Effector memory CD8-positive, alpha-beta T cell (primary cell): Measurements from ENCODE around the gene ZIC4.

Experiments used
- ATAC-seq: fragments of 150-1000 bp; cut with Tn5 transposase; replicated peaks from 2 replicates; pipeline ENCODE4 v1.10.0; 2021; ENCODE audit warnings: mild to moderate bottlenecking, moderate library complexity
- DNase-seq, 3 experiments: peaks; one replicate each; pipeline ENCODE4 v3.0.0; 2021
- H3K27ac Mint-ChIP-seq, 2 donors: one replicate each; pipeline ENCODE4 v1.8.0; 2022; ENCODE audit warnings: mild to moderate bottlenecking in 2 of 2, mixed read lengths in 2 of 2, moderate library complexity in 2 of 2
- H3K27me3 Mint-ChIP-seq, 2 donors: one replicate each; pipeline ENCODE4 v1.8.0; 2022; ENCODE audit warnings: mixed read lengths in 2 of 2
- H3K36me3 Mint-ChIP-seq: one replicate; pipeline ENCODE4 v1.8.0; 2022; ENCODE audit warnings: mild to moderate bottlenecking, moderate library complexity, mixed read lengths; ENCODE audit not compliant: insufficient read depth
- H3K4me1 Mint-ChIP-seq, 2 donors: one replicate each; pipeline ENCODE4 v1.8.0; 2022; ENCODE audit warnings: low read depth in 2 of 2, mixed read lengths in 2 of 2
- H3K4me3 Mint-ChIP-seq, 2 donors: one replicate each; pipeline ENCODE4 v1.8.0; 2022; ENCODE audit warnings: mild to moderate bottlenecking in 2 of 2, mixed read lengths in 2 of 2, moderate library complexity in 2 of 2
- H3K9me3 Mint-ChIP-seq, 2 donors: one replicate each; pipeline ENCODE4 v1.8.0; 2022; ENCODE audit warnings: mixed read lengths in 2 of 2

The ZIC4 gene

DNA sequence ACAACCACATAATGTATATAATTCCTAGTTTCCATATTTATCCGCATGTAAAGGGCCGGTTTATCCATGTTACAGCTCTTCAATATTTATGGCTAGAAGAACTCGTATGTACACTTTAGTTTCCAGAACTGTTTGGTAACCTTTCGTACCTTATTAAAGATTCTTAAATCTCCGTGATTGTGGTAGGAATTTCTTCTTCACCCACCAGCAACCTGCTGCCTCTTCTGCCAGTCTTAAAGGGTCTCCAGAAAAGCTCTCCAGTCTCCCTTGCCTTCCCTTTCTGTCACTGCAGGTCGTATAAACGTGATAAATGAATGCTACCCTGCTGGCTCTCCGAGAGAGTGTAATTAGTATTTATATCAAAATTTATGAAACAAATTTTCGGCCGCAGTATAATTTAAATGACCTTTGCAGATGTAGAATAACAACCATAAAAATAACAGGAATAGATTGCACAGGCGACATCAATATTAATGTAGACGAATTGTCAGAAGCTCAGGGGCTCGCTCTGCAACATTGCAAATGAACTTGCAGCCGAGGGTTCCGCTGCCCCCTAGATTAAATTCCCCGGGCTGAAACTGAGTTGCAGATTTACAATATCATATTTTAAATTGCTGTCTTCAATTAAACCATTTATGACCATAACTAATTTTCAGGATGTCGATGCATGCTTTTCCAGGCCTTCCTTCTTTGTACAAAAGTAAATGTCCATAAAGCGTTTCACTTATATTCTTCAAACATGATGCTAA, 8.2 kb upstream of the ZIC4 start:
- ATAC-seq = no peak
- peak overlapping the region; percentile 9 to 25 for H3K4me3 Mint-ChIP-seq
- H3K27me3 Mint-ChIP-seq = peaks cover 67 to 80% of the 10 kb centered on the region in 2 donors
- H3K9me3 Mint-ChIP-seq = peaks cover 0 to 2% of the 10 kb centered on the region in 2 donors
- H3K27ac Mint-ChIP-seq = no peak overlapping the region
- DNase-seq = no peak
- H3K36me3 Mint-ChIP-seq = no peaks in the 10 kb centered on the region
- peaks cover 5 to 12% of the 10 kb centered on the region in 2 donors for H3K4me1 Mint-ChIP-seq

DNA sequence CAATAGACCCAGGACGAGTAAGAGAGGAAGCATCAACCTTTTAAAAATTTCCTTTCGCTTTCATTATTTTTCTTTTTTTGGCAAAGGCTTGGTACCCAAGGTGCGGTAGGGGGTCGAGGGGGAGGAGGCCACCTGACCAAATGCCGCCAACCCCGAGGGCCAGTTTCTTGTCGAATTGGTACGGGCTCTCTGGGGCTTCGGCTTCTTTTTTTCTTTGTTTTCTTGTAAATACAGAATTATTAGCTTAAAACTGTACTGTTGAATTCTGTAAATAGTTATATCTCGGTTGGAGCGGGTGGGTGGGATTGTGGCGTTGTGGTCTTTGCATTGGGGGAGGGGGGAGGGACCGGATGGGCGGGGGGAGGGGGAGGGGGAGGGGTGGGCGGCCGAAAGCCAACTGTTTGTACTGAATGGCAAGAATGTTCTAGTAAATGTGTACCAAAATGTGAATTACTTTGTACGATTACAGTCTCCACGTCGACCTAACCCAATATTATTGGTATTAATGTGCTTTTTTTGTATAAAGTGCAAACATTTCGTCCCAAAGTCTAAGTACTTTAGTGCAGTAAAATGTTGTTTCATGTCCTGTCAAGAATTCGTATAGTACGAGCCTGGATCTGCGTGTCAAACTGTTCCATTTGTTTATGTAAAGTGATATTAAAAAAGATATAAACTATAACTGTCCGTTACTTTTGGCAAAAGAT, 7.5 kb upstream of the ZIC4 start:
- H3K36me3 Mint-ChIP-seq = peaks cover 2% of the 10 kb centered on the region
- no peak overlapping the region for H3K27ac Mint-ChIP-seq
- peak overlapping the region; percentile 58 to 63 for H3K4me3 Mint-ChIP-seq
- ATAC-seq (no peak), DNase-seq (no peak)
- H3K9me3 Mint-ChIP-seq = peaks cover 0 to 4% of the 10 kb centered on the region in 2 donors
- peaks cover 5 to 15% of the 10 kb centered on the region in 2 donors for H3K4me1 Mint-ChIP-seq
- H3K27me3 Mint-ChIP-seq = peaks cover 69 to 80% of the 10 kb centered on the region in 2 donors

DNA sequence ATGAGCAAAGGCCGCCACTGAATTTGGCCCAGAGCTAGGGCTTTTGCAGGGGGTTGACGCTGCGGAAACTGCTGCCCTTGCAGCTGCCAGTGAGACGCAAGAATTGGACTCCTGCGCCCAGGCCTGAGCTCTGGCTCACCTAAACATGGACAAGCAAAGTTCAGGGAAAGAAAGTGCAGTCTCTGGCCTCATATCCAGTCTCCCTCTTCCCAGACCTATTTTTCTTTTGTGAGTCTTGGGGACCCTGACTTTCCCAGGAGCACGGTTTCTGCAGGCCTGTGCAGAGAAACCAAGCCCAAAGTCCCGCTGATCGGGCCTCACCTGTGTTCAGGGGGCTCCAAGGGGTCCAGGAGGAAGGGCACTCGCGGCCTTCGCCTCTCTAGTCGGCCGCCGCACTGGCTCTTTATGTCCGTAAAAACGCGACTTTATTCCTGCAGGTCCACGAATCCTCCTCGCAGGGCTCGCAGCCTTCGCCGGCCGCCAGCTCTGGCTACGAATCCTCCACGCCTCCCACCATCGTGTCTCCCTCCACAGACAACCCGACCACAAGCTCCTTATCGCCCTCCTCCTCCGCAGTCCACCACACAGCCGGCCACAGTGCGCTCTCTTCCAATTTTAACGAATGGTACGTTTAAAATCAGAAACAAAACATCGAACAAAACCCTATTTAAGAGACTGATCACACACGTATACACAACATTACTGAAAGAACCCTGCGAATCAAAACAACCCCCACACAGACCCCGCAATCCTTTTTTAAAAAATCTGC, 6.8 kb upstream of the ZIC4 start:
- peaks cover 0 to 11% of the 10 kb centered on the region in 2 donors for H3K9me3 Mint-ChIP-seq
- no peak overlapping the region for H3K27ac Mint-ChIP-seq

DNA sequence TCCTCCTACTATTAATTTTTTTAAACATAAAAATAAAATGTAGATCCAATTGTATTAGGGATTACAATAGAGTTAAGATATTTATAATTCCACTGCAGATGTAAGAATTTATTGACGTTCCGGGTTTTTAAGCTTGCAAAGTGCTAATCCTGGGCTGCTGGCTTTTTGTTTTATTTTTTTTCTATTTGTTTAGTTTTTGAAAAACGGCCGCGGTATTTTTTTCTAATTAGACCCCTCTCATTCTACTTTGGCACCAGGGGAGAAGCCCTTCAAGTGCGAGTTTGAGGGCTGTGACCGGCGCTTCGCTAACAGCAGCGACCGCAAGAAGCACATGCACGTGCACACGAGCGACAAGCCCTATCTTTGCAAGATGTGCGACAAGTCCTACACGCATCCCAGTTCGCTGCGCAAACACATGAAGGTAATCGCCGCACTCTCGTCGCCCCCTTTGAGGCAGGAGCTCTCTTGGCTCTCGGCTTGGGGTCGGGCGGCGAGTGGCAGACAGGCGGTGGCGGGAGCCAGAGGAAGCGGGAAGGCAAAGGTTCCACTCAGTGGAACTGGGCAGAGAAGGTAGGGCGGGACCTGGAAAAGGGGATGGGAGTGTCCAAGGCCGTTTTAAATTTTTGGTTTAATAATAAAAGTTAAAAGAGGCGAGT, 6.0 kb upstream of the ZIC4 start:
- Mint-ChIP-seq H3K27ac (no peak overlapping the region), H3K27me3 (peaks cover 69 to 80% of the 10 kb centered on the region in 2 donors), H3K9me3 (peaks cover 0 to 14% of the 10 kb centered on the region in 2 donors), H3K4me3 (peak overlapping the region; percentile 58 to 63), H3K36me3 (peaks cover 10% of the 10 kb centered on the region), H3K4me1 (peaks cover 5 to 17% of the 10 kb centered on the region in 2 donors)
- ATAC-seq (no peak), DNase-seq (no peak)

More for the DNA sequence above, 6.8 kb upstream of the ZIC4 start:
- H3K4me3 Mint-ChIP-seq = peak overlapping the region; percentile 58 to 63
- DNase-seq = no peak
- no peak for ATAC-seq
- peaks cover 5 to 16% of the 10 kb centered on the region in 2 donors for H3K4me1 Mint-ChIP-seq
- H3K36me3 Mint-ChIP-seq = peaks cover 5% of the 10 kb centered on the region
- H3K27me3 Mint-ChIP-seq = peaks cover 69 to 80% of the 10 kb centered on the region in 2 donors

- peak overlapping the region in 1 of 2 donors; percentile 13 for H3K4me3 Mint-ChIP-seq
- DNase-seq (no peak), ATAC-seq (no peak)
- H3K4me1 Mint-ChIP-seq = peaks cover 5 to 17% of the 10 kb centered on the region in 2 donors
- H3K27me3 Mint-ChIP-seq = peaks cover 71 to 82% of the 10 kb centered on the region in 2 donors
- H3K36me3 Mint-ChIP-seq = peaks cover 10% of the 10 kb centered on the region
- H3K27ac Mint-ChIP-seq = no peak overlapping the region
- H3K9me3 Mint-ChIP-seq = peaks cover 0 to 14% of the 10 kb centered on the region in 2 donors
Observed at GRCh38 chr3:147411815-147412241, 5.5 kb upstream of the ZIC4 start.

DNA sequence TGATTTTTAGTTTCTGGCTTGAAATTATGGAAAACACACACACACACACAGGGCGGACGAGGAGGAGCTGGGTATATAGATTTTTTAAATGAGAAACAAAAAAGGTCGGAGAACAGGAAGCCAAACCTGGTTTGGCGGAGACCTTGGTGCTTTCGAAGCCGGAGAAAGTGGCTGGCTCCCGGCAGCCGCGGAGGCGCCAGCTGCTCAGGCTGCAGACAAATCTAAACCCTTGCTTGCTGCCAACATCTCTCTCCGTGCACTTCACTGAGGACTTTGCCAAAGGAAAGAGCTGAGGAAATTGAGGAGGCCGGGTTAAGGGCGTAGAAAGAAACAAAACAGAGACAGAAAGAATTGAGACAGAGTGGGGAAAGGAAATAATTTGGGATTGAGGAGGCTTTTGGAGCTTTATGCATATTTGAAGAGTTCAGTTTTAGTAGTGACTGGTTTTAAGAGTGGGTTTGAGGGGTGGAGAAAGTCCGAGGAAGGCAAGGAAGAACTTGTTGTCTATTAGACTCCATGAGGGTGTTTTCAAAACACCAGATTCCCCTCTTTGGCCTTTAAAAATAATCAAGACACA, 5.0 kb upstream of the ZIC4 start:
- peaks cover 0 to 14% of the 10 kb centered on the region in 2 donors for H3K9me3 Mint-ChIP-seq

GRCh38 chr3:147410526-147411237, 4.3 kb upstream of the ZIC4 start:
- Mint-ChIP-seq H3K9me3 (peaks cover 0 to 14% of the 10 kb centered on the region in 2 donors), H3K4me3 (peak overlapping the region; percentile 13 to 55), H3K27me3 (peaks cover 82 to 92% of the 10 kb centered on the region in 2 donors), H3K27ac (no peak overlapping the region), H3K4me1 (peaks cover 5 to 17% of the 10 kb centered on the region in 2 donors), H3K36me3 (peaks cover 10% of the 10 kb centered on the region)
- DNase-seq (no peak), ATAC-seq (no peak)

More for the DNA sequence above, 5.0 kb upstream of the ZIC4 start:
- DNase-seq = no peak
- no peak overlapping the region for H3K27ac Mint-ChIP-seq
- peaks cover 76 to 87% of the 10 kb centered on the region in 2 donors for H3K27me3 Mint-ChIP-seq
- peak overlapping the region; percentile 13 to 55 for H3K4me3 Mint-ChIP-seq
- H3K36me3 Mint-ChIP-seq = peaks cover 10% of the 10 kb centered on the region
- no peak for ATAC-seq
- peaks cover 5 to 17% of the 10 kb centered on the region in 2 donors for H3K4me1 Mint-ChIP-seq

DNA sequence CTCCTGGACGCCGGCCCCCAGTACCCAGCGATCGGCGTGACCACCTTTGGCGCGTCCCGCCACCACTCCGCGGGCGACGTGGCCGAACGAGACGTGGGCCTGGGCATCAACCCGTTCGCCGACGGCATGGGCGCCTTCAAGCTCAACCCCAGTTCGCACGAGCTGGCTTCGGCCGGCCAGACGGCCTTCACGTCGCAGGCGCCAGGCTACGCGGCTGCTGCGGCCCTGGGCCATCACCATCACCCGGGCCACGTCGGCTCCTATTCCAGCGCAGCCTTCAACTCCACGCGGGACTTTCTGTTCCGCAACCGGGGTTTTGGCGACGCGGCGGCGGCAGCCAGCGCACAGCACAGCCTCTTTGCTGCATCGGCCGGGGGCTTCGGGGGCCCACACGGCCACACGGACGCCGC, 3.8 kb upstream of the ZIC4 start:
- H3K4me3 Mint-ChIP-seq = no peak overlapping the region
- ATAC-seq (no peak), DNase-seq (no peak)
- H3K4me1 Mint-ChIP-seq = peaks cover 5 to 17% of the 10 kb centered on the region in 2 donors
- peaks cover 82 to 92% of the 10 kb centered on the region in 2 donors for H3K27me3 Mint-ChIP-seq
- H3K27ac Mint-ChIP-seq = no peak overlapping the region
- H3K9me3 Mint-ChIP-seq = peaks cover 0 to 14% of the 10 kb centered on the region in 2 donors
- H3K36me3 Mint-ChIP-seq = peaks cover 10% of the 10 kb centered on the region

GRCh38 chr3:147409143-147410115, 3.1 kb upstream of the ZIC4 start, which contains the start of gene ZIC1:
ZIC1 (plus strand) TSS chr3:147409365; CDS start chr3:147410113, 748 bp downstream.
- Mint-ChIP-seq H3K4me1 (peaks cover 5 to 17% of the 10 kb centered on the region in 2 donors), H3K27me3 (peaks cover 83 to 92% of the 10 kb centered on the region in 2 donors), H3K36me3 (peaks cover 10% of the 10 kb centered on the region), H3K27ac (no peak within 1 kb of the TSS), H3K9me3 (peaks cover 0 to 14% of the 10 kb centered on the region in 2 donors), H3K4me3 (peak within 1 kb of the TSS; percentile 13 to 37)
- ATAC-seq = no peak
- no peak for DNase-seq

DNA sequence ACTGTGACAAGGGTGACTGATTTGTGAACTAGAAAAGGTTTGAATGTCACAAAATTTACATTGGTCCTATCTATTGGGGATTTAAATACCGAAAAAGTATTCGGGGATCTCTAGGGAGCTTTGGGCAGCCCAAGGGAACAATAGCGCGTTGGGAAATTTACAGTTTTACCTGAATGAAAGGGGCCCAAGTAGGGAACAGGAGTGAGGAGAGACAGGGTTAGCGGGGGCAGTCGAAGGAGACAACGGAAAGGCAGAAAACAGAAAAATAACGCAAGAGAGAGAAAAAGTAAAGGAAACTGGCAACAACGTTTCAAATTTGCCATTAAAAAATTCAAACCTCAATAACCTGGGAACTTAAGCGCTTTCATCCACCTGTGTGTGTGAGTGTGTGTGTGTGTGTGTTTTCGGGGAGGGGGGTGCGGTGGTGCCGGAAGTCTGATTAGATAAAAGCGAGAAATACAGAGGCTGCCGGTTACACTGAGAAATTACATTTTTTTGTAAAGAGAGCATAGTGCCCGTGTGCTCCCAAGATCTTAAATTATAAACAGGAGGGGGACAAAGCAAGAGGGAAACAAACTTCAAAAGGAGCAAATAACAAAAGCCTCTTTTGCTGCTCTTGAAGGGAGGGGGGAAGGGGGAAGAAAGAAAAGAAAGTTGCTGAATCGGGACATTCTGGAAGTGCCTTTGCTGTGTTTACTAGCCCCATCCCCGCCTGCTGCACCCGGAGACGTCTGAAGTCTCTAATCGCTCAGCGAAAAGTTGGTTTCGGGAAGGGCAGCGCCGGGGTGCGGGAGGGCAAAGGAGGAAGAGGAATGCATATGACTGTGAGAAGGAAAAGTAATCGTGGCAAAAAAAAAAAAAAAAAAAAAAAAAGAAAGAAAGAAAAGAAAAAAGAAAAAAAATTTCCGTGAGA, 2.1 kb upstream of the ZIC4 start:
- Mint-ChIP-seq H3K36me3 (peaks cover 10% of the 10 kb centered on the region), H3K27ac (no peak overlapping the region), H3K9me3 (peaks cover 0 to 14% of the 10 kb centered on the region in 2 donors), H3K4me1 (peaks cover 4 to 15% of the 10 kb centered on the region in 2 donors), H3K4me3 (peak overlapping the region; percentile 13 to 37), H3K27me3 (peaks cover 82 to 90% of the 10 kb centered on the region in 2 donors)
- ATAC-seq (no peak), DNase-seq (no peak)
